Measurements from ENCODE around the gene DHTKD1.
"Not testable (repeated sequence)": the region's sequence is repeated elsewhere in the genome, so short reads cannot be mapped to it uniquely, and the experiment has no call there.

DHTKD1 gene

GRCh38 chr10:12062754-12063482 lies 5.8 kb upstream of the DHTKD1 start:
- in situ Hi-C loops (cut with MboI; ENCODE audit: low sequenced_read_pairs, unreplicated experiment): no loop called here
- TF ChIP-seq CTCF (IDR thresholded peaks at IDR 0.05; ENCODE audit: borderline replicate concordance, control extremely low read depth, extremely low read depth, insufficient read depth, missing control alignments): no peak
- no peak for DNase-seq (ENCODE audit: low spot score)

GRCh38 chr10:12063483-12063818 lies 5.3 kb upstream of the DHTKD1 start:
- no peak for TF ChIP-seq CTCF (IDR thresholded peaks at IDR 0.05; ENCODE audit: borderline replicate concordance, control extremely low read depth, extremely low read depth, insufficient read depth, missing control alignments)
- no peak for DNase-seq (ENCODE audit: low spot score)
- in situ Hi-C loops (cut with MboI; ENCODE audit: low sequenced_read_pairs, unreplicated experiment): no loop called here

- in situ Hi-C loops (cut with MboI; ENCODE audit: low sequenced_read_pairs, unreplicated experiment): no loop called here
- no peak for DNase-seq (ENCODE audit: low spot score)
- TF ChIP-seq CTCF (IDR thresholded peaks at IDR 0.05; ENCODE audit: borderline replicate concordance, control extremely low read depth, extremely low read depth, insufficient read depth, missing control alignments): no peak
Measured at GRCh38 chr10:12067336-12067735, 1.4 kb upstream of the DHTKD1 start.

GRCh38 chr10:12071441-12071840 lies 2.7 kb downstream of the DHTKD1 start:
- DNase-seq (ENCODE audit: low spot score); in situ Hi-C loops (cut with MboI; ENCODE audit: low sequenced_read_pairs, unreplicated experiment): not testable (repeated sequence)

- no peak for TF ChIP-seq CTCF (IDR thresholded peaks at IDR 0.05; ENCODE audit: borderline replicate concordance, control extremely low read depth, extremely low read depth, insufficient read depth, missing control alignments)
- in situ Hi-C loops (cut with MboI; ENCODE audit: low sequenced_read_pairs, unreplicated experiment): no loop called here
- no peak for DNase-seq (ENCODE audit: low spot score)
Measured at GRCh38 chr10:12073526-12073925, 4.8 kb downstream of the DHTKD1 start.

GRCh38 chr10:12077580-12078180 lies 8.9 kb downstream of the DHTKD1 start:
- peak; percentile 40 for DNase-seq (ENCODE audit: low spot score)
- no peak for TF ChIP-seq CTCF (IDR thresholded peaks at IDR 0.05; ENCODE audit: borderline replicate concordance, control extremely low read depth, extremely low read depth, insufficient read depth, missing control alignments)
- in situ Hi-C loops (cut with MboI; ENCODE audit: low sequenced_read_pairs, unreplicated experiment): no loop called here

- in situ Hi-C loops (cut with MboI; ENCODE audit: low sequenced_read_pairs, unreplicated experiment): no loop called here
- no peak for DNase-seq (ENCODE audit: low spot score)
- TF ChIP-seq CTCF (IDR thresholded peaks at IDR 0.05; ENCODE audit: borderline replicate concordance, control extremely low read depth, extremely low read depth, insufficient read depth, missing control alignments): no peak
Measured at GRCh38 chr10:12081470-12081869, 12.7 kb downstream of the DHTKD1 start.
